Ishikawa (cell line): Measurements from ENCODE around the gene ZNF549.

Experiments used
- CEBPB ChIP-seq: IDR thresholded peaks from 2 replicates; pipeline ENCODE4 v1.6.1; 2012
- CREB1 ChIP-seq: IDR thresholded peaks from 2 replicates; pipeline ENCODE4 v1.6.1; 2012; ENCODE audit warnings: low read depth
- EGR1 ChIP-seq: IDR thresholded peaks from 2 replicates; pipeline ENCODE4 v1.6.1; 2012
- EP300 ChIP-seq: IDR thresholded peaks from 2 replicates; pipeline ENCODE4 v1.6.1; 2012; ENCODE audit warnings: borderline replicate concordance
- FOXM1 ChIP-seq: IDR thresholded peaks from 2 replicates; pipeline ENCODE4 v1.6.1; 2012; ENCODE audit warnings: low read depth, borderline replicate concordance
- MAX ChIP-seq: IDR thresholded peaks from 2 replicates; pipeline ENCODE4 v1.6.1; 2012
- NFIC ChIP-seq: IDR thresholded peaks from 2 replicates; pipeline ENCODE4 v1.6.1; 2012
- RAD21 ChIP-seq: IDR thresholded peaks from 2 replicates; pipeline ENCODE4 v1.6.1; 2012; ENCODE audit warnings: low read depth
- REST ChIP-seq: IDR thresholded peaks from 2 replicates; pipeline ENCODE4 v1.6.1; 2012; ENCODE audit warnings: low read depth, mild to moderate bottlenecking
- TAF1 ChIP-seq: IDR thresholded peaks from 2 replicates; pipeline ENCODE4 v1.6.1; 2012; ENCODE audit warnings: low read depth, mild to moderate bottlenecking
- TCF12 ChIP-seq: IDR thresholded peaks from 2 replicates; pipeline ENCODE4 v1.6.1; 2012; ENCODE audit warnings: low read depth
- TEAD4 ChIP-seq: IDR thresholded peaks from 2 replicates; pipeline ENCODE4 v1.6.1; 2012
- USF1 ChIP-seq: IDR thresholded peaks from 2 replicates; pipeline ENCODE4 v1.6.1; 2012
- YY1 ChIP-seq: IDR thresholded peaks from 2 replicates; pipeline ENCODE4 v1.6.1; 2012; ENCODE audit warnings: low read depth
- ZBTB7A ChIP-seq: IDR thresholded peaks from 2 replicates; pipeline ENCODE4 v1.6.1; 2012; ENCODE audit warnings: low read depth

ZNF549 gene

GRCh38 chr19:57572415-57572947, 45.3 kb downstream of the ZNF549 start:
- no peak for TF ChIP-seq USF1
- TF ChIP-seq ZBTB7A, result no peak
- TF ChIP-seq FOXM1, result no peak
- TF ChIP-seq CREB1, result no peak
- TF ChIP-seq YY1, result no peak
- TF ChIP-seq TAF1, result no peak
- no peak for TF ChIP-seq RAD21
- TF ChIP-seq EGR1, result no peak
- TF ChIP-seq CEBPB, result no peak

GRCh38 chr19:57576661-57577060, 49.5 kb downstream of the ZNF549 start:
- TF ChIP-seq TCF12, result no peak
- TF ChIP-seq CEBPB, result no peak
- TF ChIP-seq YY1, result no peak
- no peak for TF ChIP-seq CREB1
- no peak for TF ChIP-seq NFIC
- no peak for TF ChIP-seq MAX

- TF ChIP-seq YY1 (peak; percentile 43; the same call in 1 of the 2 replicates), EP300 (peak; percentile 7; the same call in 1 of the 2 replicates), TAF1 (peak; percentile 48; the same call in 1 of the 2 replicates), MAX (peak; percentile 71; the same call in 1 of the 2 replicates), ZBTB7A (no peak), TCF12 (peak; percentile 30; the same call in 1 of the 2 replicates), USF1 (no peak), NFIC (no peak), TEAD4 (no peak), RAD21 (peak; percentile 34; the same call in 1 of the 2 replicates), EGR1 (no peak), CREB1 (no peak), CEBPB (no peak)
These were observed 51.5 kb downstream of the ZNF549 start, which contains the start of gene ZNF416 for GRCh38 chr19:57578487-57579205. Gene ZNF416 (minus strand): TSS chr19:57578911. CDS start chr19:57578704, 207 bp downstream.

- no peak for TF ChIP-seq TEAD4
- no peak for TF ChIP-seq USF1
- TF ChIP-seq CREB1, result no peak
- no peak for TF ChIP-seq TCF12
- TF ChIP-seq CEBPB, result no peak
These were observed 56.0 kb downstream of the ZNF549 start for GRCh38 chr19:57583104-57583520.

- TF ChIP-seq REST (no peak), USF1 (no peak), RAD21 (no peak), CREB1 (no peak), TEAD4 (no peak)
These were observed 56.6 kb downstream of the ZNF549 start, which contains the start of gene ZIK1 for GRCh38 chr19:57583521-57584416. Gene ZIK1 (plus strand): TSS chr19:57584145. CDS start chr19:57584357, 212 bp downstream.

- TF ChIP-seq TEAD4 (no peak), EGR1 (no peak), NFIC (no peak), EP300 (no peak), USF1 (no peak), YY1 (no peak), CEBPB (no peak), TAF1 (no peak), TCF12 (no peak), MAX (no peak), RAD21 (no peak), FOXM1 (no peak), REST (no peak), ZBTB7A (no peak), CREB1 (no peak)
These were observed 60.4 kb downstream of the ZNF549 start for GRCh38 chr19:57587529-57587928.
